SU-DHL-6 (cell line): ENCODE data around the gene CCDC136.

Experiments
- CTCF ChIP-seq: fragments of 200-600 bp; sonication (generic); IDR thresholded peaks from one replicate; pipeline ENCODE4 v1.5.1; 2017; ENCODE audit warnings: antibody characterized with exemption, mild to moderate bottlenecking, low read length, moderate library complexity; ENCODE audit not compliant: insufficient read depth, poor library complexity, severe bottlenecking
- EZH2phosphoT487 ChIP-seq: fragments of 200-600 bp; sonication (generic), shearing (Covaris generic); conservative IDR thresholded peaks from 2 replicates; pipeline ENCODE4 v1.6.1; 2018; ENCODE audit warnings: mild to moderate bottlenecking, antibody characterized with exemption, low read length, moderate library complexity, mixed read lengths

GRCh38 chr7:128801003-128801402, 9.2 kb downstream of the CCDC136 start:
- TF ChIP-seq CTCF (no peak), EZH2phosphoT487 (no peak)
